GM12878 (cell line): ENCODE measurements around the gene JAKMIP1. TPM values are rescaled to one million over a fixed set of nuclear protein-coding genes. Genes with fewer than 3 reads are reported as not detected.
A peak's percentile ranks its signal among the peaks of the same experiment; 100 is the strongest.

Experiments
- ATAC-seq: fragments of 200-7000 bp; cut with Tn5 transposase; 3 replicates; pipeline ENCODE4 v1.9.1; 2020; ENCODE audit warnings: mild to moderate bottlenecking, moderate library complexity
- BruUV-seq: library from RNA; stranded (reverse); fragments of 400-500 nt; replicated peaks from 2 replicates; lab custom pipeline; 2021; lab: Mats Ljungman, UMichigan
- CTCF ChIA-PET: fragments of 300-600 bp; sonication (Branson Sonifier 250); formaldehyde crosslinking; extraction: SDS; loops from one replicate; lab custom pipeline; 2021; ENCODE audit warnings: inconsistent platforms; lab: Yijun Ruan, JAX
- POLR2A ChIA-PET: fragments of 350-600 bp; formaldehyde crosslinking; extraction: SDS; loops from one replicate; lab custom pipeline; 2021; ENCODE audit warnings: inconsistent platforms; lab: Charles Lee
- RAD21 ChIA-PET: fragments of 300-600 bp; sonication (Branson Sonifier 250); formaldehyde crosslinking; loops from one replicate; lab custom pipeline; 2023; ENCODE audit warnings: antibody characterized with exemption; ENCODE audit not compliant: unreplicated experiment; lab: Charles Lee
- SMC1A ChIA-PET: fragments of 300-600 bp; sonication (Branson Sonifier 250); formaldehyde crosslinking; loops from one replicate; lab custom pipeline; 2023; ENCODE audit not compliant: unreplicated experiment, uncharacterized antibody; lab: Charles Lee
- DNase-seq: peaks from one replicate; pipeline ENCODE4 v3.0.0-alpha.2; 2011; ENCODE audit warnings: low read depth, low spot score
- FAIRE-seq: peaks from 3 replicates; lab custom pipeline; 2011; peaks lifted over from hg19 to GRCh38; lab: Jason Lieb, UNC
- H2AFZ ChIP-seq: 2 replicates; pipeline ENCODE4 v1.6.0; 2011; ENCODE audit warnings: low read depth, low read length, control low read depth; ENCODE audit not compliant: control insufficient read depth
- H3K27ac ChIP-seq: 2 replicates; pipeline ENCODE4 v1.5.1; 2011; ENCODE audit warnings: control low read depth; ENCODE audit not compliant: control insufficient read depth, insufficient read depth
- H3K27me3 ChIP-seq, 2 experiments: replicated peaks in 1 of 2; 2 replicates each; pipeline versions ENCODE4 v1.6.0 to v1.6.1; 2011; ENCODE audit warnings: low read length in 1 of 2; ENCODE audit not compliant: control insufficient read depth in 2 of 2, insufficient read depth in 2 of 2
- H3K36me3 ChIP-seq, 2 experiments: 2 replicates each; pipeline ENCODE4 v1.5.1; 2011; ENCODE audit warnings: low read length in 1 of 2; ENCODE audit not compliant: control insufficient read depth in 2 of 2, insufficient read depth in 2 of 2
- H3K4me1 ChIP-seq: 2 replicates; pipeline ENCODE4 v1.6.1; 2011; ENCODE audit warnings: mild to moderate bottlenecking, low read length, moderate library complexity, mixed read lengths; ENCODE audit not compliant: control insufficient read depth, insufficient read depth
- H3K4me2 ChIP-seq: 2 replicates; pipeline ENCODE4 v1.6.0; 2011; ENCODE audit warnings: control low read depth; ENCODE audit not compliant: control insufficient read depth, insufficient read depth
- H3K4me3 ChIP-seq: fragments of 200-600 bp; sonication (generic); 2 replicates; pipeline ENCODE4 v1.5.1; 2016
- H3K79me2 ChIP-seq: 2 replicates; pipeline ENCODE4 v1.6.0; 2011; ENCODE audit warnings: low read length; ENCODE audit not compliant: control insufficient read depth, insufficient read depth
- H3K9ac ChIP-seq: 2 replicates; pipeline ENCODE4 v1.8.0; 2011; ENCODE audit warnings: low read length, control low read depth, mixed read lengths; ENCODE audit not compliant: control insufficient read depth, insufficient read depth
- H3K9me3 ChIP-seq: replicated peaks from 3 replicates; pipeline ENCODE4 v1.5.1; 2011; ENCODE audit warnings: mild to moderate bottlenecking, low read length; ENCODE audit not compliant: control insufficient read depth, insufficient read depth
- H4K20me1 ChIP-seq: 2 replicates; pipeline ENCODE4 v1.6.0; 2011; ENCODE audit not compliant: control insufficient read depth, insufficient read depth
- ATF7 ChIP-seq: fragments of 450-650 bp; IDR thresholded peaks from 2 replicates; pipeline ENCODE4 v1.6.1; 2016; ENCODE audit warnings: low read depth, mild to moderate bottlenecking
- HDAC6 ChIP-seq: fragments of 200-600 bp; sonication (generic); IDR thresholded peaks from one replicate; pipeline ENCODE4 v1.8.0; 2017; ENCODE audit warnings: antibody characterized with exemption; ENCODE audit not compliant: unreplicated experiment
- HDGF ChIP-seq: fragments of 450-650 bp; IDR thresholded peaks from 2 replicates; pipeline ENCODE4 v1.6.1; 2016; ENCODE audit warnings: antibody characterized with exemption
- KAT2A ChIP-seq: conservative IDR thresholded peaks from 2 replicates; pipeline ENCODE4 v1.6.1; 2011; ENCODE audit warnings: low read depth, low read length; ENCODE audit not compliant: control insufficient read depth
- MTA3 ChIP-seq: IDR thresholded peaks from 2 replicates; pipeline ENCODE4 v1.6.1; 2012; ENCODE audit warnings: low read length, inconsistent platforms, borderline replicate concordance
- PKNOX1 ChIP-seq: fragments of 450-650 bp; IDR thresholded peaks from 2 replicates; pipeline ENCODE4 v1.6.1; 2016; ENCODE audit warnings: mild to moderate bottlenecking
- RB1 ChIP-seq: fragments of 450-650 bp; formaldehyde crosslinking; IDR thresholded peaks from 2 replicates; pipeline ENCODE4 v1.6.1; 2017; ENCODE audit warnings: mild to moderate bottlenecking, borderline replicate concordance
- SMAD5 ChIP-seq: IDR thresholded peaks from 2 replicates; pipeline ENCODE4 v1.6.1; 2016; ENCODE audit warnings: antibody characterized with exemption, low read depth
- SPI1 ChIP-seq: IDR thresholded peaks from 2 replicates; pipeline ENCODE4 v1.6.1; 2011; ENCODE audit warnings: low read depth, mild to moderate bottlenecking, low read length, moderate library complexity, borderline replicate concordance; ENCODE audit not compliant: insufficient read depth
- WRNIP1 ChIP-seq: IDR thresholded peaks from 2 replicates; pipeline ENCODE4 v1.6.1; 2011; ENCODE audit warnings: low read depth, low read length, improper control_type of control experiment, borderline replicate concordance
- ZNF384 ChIP-seq: IDR thresholded peaks from 2 replicates; pipeline ENCODE4 v1.6.1; 2012; ENCODE audit warnings: low read depth, mild to moderate bottlenecking, low read length, improper control_type of control experiment, borderline replicate concordance
- WGBS: methylation state at CpG from one replicate; pipeline ENCODE4 v1.1.6; 2016; ENCODE audit warnings: low lambda C conversion rate; ENCODE audit not compliant: insufficient replicate concordance, insufficient coverage; ENCODE audit errors: missing lambda C conversion rate; 5-methylcytosine and 5-hydroxymethylcytosine counted together
- in situ Hi-C: fragments of 300-500 bp; cut with MboI; formaldehyde crosslinking; loops from 9 replicates; pipeline ENCODE4 v1.14.3; 2018; ENCODE audit warnings: mixed read lengths
- intact Hi-C: fragments of 100-400 bp; cut with micrococcal nuclease; formaldehyde crosslinking; loops from one replicate; pipeline ENCODE4 v1.14.2; 2022; ENCODE audit not compliant: unreplicated experiment
- polyA plus RNA-seq, 11 experiments: library from polyadenylated mRNA; depleted of rRNA in 4 of 11; unstranded in 6 of 11; stranded (reverse) in 5 of 11; fragments of >200 nt; fragmentation: Nextera tagmentation in 4 of 11; fragmentation: Illumina TruSeq in 1 of 11; extraction: Ambion mirVana in 4 of 11; extraction: Trizol in 1 of 11; gene quantifications; 1 replicate in 1 of 11; 2 replicates in 10 of 11; pipeline versions ENCODE4 v1.2.1 to v1.2.3, GENCODE V29; 2011 to 2016; ENCODE audit warnings: inconsistent platforms in 2 of 11, missing spikeins in 2 of 11, low read depth in 1 of 11
- total RNA-seq, 4 experiments: library from RNA; depleted of rRNA in 3 of 4; stranded (reverse); fragments of >200 nt in 3 of 4; fragmentation: Illumina TruSeq in 1 of 4; extraction: Trizol in 1 of 4; gene quantifications; 2 replicates each; pipeline versions ENCODE4 v1.2.1 to v1.2.3, GENCODE V29; 2013 to 2021
- TF ChIP-seq, protein P1 (sequence below): fragments of 450-650 bp; IDR thresholded peaks from 2 replicates; pipeline ENCODE4 v1.6.1; 2016; ENCODE audit warnings: mild to moderate bottlenecking

JAKMIP1 gene
- total and polyA plus RNA-seq, 10 of the 15 experiments (the other 5 are each of a cell fraction or from before 2014, with no cell fraction given): 0.52 to 16.7 (median 12.3) TPM

GRCh38 chr4:6021831-6022606 is 178.3 kb downstream of the JAKMIP1 start:
- DNase-seq: no peak

GRCh38 chr4:6020613-6021012 is 179.7 kb downstream of the JAKMIP1 start:
- FAIRE-seq (no peak), DNase-seq (no peak), ATAC-seq (no peak)
- ChIA-PET RAD21 (no interaction called here), SMC1A (interaction anchor here (1.5 kb wide), 1 partner anchor 23 kb away, joined by 3 read pairs; no protein-coding TSS in a partner anchor), POLR2A (no interaction called here), CTCF (interaction anchor here (0.8 to 3.2 kb wide), 7 partner anchors 10 to 403 kb away, joined by 3 to 19 read pairs (median 5); no protein-coding TSS in a partner anchor)
- Histone ChIP-seq H3K9ac (no peak overlapping the region), H3K27ac (no peak overlapping the region), H2AFZ (no peak overlapping the region), H3K4me2 (no peak overlapping the region), H4K20me1 (no peaks in the 10 kb centered on the region), H3K4me1 (no peaks in the 10 kb centered on the region), H3K9me3 (no peaks in the 10 kb centered on the region), H3K27me3 (no peaks in the 10 kb centered on the region; a peak in 1 of 4 replicates), H3K79me2 (no peaks in the 10 kb centered on the region), H3K36me3 (no peaks in the 10 kb centered on the region), H3K4me3 (no peak overlapping the region)
- TF ChIP-seq HDAC6: no peak
- no peak for TF ChIP-seq RB1
- TF ChIP-seq ATF7: no peak
- no peak for TF ChIP-seq HDGF
- no peak for TF ChIP-seq MTA3
- no peak for TF ChIP-seq SMAD5
- TF ChIP-seq KAT2A: no peak
- TF ChIP-seq WRNIP1: no peak
- no peak for TF ChIP-seq PKNOX1
- TF ChIP-seq, protein P1, sequence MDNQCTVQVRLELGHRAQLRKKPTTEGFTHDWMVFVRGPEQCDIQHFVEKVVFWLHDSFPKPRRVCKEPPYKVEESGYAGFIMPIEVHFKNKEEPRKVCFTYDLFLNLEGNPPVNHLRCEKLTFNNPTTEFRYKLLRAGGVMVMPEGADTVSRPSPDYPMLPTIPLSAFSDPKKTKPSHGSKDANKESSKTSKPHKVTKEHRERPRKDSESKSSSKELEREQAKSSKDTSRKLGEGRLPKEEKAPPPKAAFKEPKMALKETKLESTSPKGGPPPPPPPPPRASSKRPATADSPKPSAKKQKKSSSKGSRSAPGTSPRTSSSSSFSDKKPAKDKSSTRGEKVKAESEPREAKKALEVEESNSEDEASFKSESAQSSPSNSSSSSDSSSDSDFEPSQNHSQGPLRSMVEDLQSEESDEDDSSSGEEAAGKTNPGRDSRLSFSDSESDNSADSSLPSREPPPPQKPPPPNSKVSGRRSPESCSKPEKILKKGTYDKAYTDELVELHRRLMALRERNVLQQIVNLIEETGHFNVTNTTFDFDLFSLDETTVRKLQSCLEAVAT: no peak
- intact Hi-C loops (no loop called here), in situ Hi-C loops (no loop called here)
- WGBS: 58% methylated on average over 8 of the region's 8 CpGs
- no TSS peak for BruUV-seq

More at GRCh38 chr4:6021831-6022606, 178.3 kb downstream of the JAKMIP1 start:
- H3K36me3 ChIP-seq: no peaks in the 10 kb centered on the region
- no peaks in the 10 kb centered on the region for H3K79me2 ChIP-seq
- POLR2A ChIA-PET: no interaction called here
- H3K4me1 ChIP-seq: no peaks in the 10 kb centered on the region
- TF ChIP-seq SPI1: peak; percentile 39; the same call in 1 of the 2 replicates
- no peak for TF ChIP-seq ZNF384
- FAIRE-seq (no peak), ATAC-seq (no peak; the same call in 2 of the 3 replicates)
- no TSS peak for BruUV-seq
- SMC1A ChIA-PET: no interaction called here
- H4K20me1 ChIP-seq: no peaks in the 10 kb centered on the region
- in situ Hi-C loops (no loop called here), intact Hi-C loops (no loop called here)
- WGBS: 34% methylated on average over 20 of the region's 20 CpGs
- no peak overlapping the region for H3K27ac ChIP-seq
- H3K4me3 ChIP-seq: no peak overlapping the region
- RAD21 ChIA-PET: no interaction called here
- no peak overlapping the region for H3K4me2 ChIP-seq
- no peaks in the 10 kb centered on the region for H3K9me3 ChIP-seq
- no peak overlapping the region for H2AFZ ChIP-seq
- no peak overlapping the region for H3K9ac ChIP-seq
- CTCF ChIA-PET: interaction anchor here (0.6 to 1.3 kb wide), 2 partner anchors 23 to 429 kb away, joined by 3 to 4 read pairs; no protein-coding TSS in a partner anchor
- H3K27me3 ChIP-seq: no peaks in the 10 kb centered on the region; a peak in 1 of 4 replicates
